ENCODE measurements around the gene HBEGF.

GRCh38 chr5:140294753-140295152 is 51.6 kb downstream of the HBEGF start:
- TF ChIP-seq, protein P1, sequence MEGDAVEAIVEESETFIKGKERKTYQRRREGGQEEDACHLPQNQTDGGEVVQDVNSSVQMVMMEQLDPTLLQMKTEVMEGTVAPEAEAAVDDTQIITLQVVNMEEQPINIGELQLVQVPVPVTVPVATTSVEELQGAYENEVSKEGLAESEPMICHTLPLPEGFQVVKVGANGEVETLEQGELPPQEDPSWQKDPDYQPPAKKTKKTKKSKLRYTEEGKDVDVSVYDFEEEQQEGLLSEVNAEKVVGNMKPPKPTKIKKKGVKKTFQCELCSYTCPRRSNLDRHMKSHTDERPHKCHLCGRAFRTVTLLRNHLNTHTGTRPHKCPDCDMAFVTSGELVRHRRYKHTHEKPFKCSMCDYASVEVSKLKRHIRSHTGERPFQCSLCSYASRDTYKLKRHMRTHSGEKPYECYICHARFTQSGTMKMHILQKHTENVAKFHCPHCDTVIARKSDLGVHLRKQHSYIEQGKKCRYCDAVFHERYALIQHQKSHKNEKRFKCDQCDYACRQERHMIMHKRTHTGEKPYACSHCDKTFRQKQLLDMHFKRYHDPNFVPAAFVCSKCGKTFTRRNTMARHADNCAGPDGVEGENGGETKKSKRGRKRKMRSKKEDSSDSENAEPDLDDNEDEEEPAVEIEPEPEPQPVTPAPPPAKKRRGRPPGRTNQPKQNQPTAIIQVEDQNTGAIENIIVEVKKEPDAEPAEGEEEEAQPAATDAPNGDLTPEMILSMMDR (conservative IDR thresholded peaks at IDR 0.05; ENCODE audit: low read length): no peak
- no peak for TF ChIP-seq EZH2phosphoT487 (IDR thresholded peaks at IDR 0.05; ENCODE audit: borderline replicate concordance, low read depth, low read length)
